Hematopoietic multipotent progenitor cell (in vitro differentiated cells): ENCODE results near the gene PANX1. TPM values are rescaled to one million over a fixed set of nuclear protein-coding genes. Genes with fewer than 3 reads are reported as not detected.

Experiments
- DNase-seq, 3 donors: peaks; one replicate each; pipeline ENCODE4 v3.0.0-alpha.2; 2011 to 2015; ENCODE audit warnings: low read depth in 2 of 3, low spot score in 2 of 3
- total RNA-seq: library from RNA; depleted of rRNA; stranded (reverse); fragments of >200 nt; gene quantifications from one replicate; pipeline ENCODE4 v1.2.3, GENCODE V29; 2012

PANX1 gene
- total RNA-seq, 1 donor, result 13.2 TPM

DNA sequence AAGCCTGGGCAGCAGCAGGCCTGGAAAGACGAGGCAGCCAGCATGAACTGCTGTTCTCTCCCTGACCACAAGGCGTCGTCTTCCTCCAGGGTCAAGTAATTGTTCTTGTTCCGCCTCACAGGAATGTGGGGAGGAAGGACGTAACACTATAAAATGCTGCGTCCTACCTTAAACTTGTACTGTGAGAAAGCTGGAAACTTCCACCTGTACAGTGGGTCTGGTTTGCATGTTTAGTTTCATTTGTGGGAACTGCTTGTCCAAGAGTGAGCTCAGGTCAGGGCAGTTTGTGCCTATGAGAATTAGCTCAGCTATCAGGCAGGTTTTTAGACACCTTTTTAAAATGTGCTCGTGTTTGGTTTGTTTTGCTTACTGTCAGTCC is 55.2 kb downstream of the PANX1 start:
- peak in 2 of 3 donors; percentile 42 to 64 for DNase-seq

DNA sequence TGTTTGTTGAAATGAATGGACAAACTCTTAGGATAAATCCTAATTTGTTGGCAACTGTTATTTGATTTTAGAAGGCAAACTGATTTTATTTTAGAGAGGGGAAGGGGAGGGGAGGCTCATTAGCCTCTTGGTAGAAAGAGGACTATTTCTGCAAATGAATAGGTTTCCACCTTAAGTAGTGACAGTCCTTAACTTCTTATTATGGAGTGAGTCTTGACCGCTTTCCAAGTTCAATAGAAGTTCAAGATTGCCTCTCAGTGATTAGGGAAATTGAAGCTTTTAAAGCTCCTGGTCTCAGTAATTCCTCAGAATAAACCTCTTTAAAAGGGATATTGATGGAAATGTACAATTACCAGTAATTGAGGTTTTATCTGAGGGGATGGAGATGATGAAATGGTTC is 55.7 kb downstream of the PANX1 start:
- no peak for DNase-seq

DNA sequence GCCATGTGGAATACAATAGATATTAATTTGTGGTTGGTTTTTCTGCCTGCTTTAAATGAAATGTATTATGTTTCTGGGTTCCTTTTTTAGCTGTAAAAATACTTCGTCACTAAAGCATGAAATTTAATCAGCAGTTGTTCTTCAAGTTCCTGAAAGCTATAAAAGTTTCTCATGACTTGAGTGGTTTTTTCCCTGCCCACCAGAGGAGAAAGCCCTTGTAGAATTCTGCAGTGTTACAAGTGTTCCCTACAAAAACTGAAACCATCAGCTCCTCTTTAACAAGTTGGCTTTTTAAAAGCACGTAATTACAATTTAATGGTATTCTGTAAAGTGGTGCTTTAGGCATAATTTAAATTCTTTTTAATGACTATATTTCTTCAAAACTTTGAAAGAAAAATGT is 56.2 kb downstream of the PANX1 start:
- peak in 1 of 3 donors; percentile 19 for DNase-seq

DNA sequence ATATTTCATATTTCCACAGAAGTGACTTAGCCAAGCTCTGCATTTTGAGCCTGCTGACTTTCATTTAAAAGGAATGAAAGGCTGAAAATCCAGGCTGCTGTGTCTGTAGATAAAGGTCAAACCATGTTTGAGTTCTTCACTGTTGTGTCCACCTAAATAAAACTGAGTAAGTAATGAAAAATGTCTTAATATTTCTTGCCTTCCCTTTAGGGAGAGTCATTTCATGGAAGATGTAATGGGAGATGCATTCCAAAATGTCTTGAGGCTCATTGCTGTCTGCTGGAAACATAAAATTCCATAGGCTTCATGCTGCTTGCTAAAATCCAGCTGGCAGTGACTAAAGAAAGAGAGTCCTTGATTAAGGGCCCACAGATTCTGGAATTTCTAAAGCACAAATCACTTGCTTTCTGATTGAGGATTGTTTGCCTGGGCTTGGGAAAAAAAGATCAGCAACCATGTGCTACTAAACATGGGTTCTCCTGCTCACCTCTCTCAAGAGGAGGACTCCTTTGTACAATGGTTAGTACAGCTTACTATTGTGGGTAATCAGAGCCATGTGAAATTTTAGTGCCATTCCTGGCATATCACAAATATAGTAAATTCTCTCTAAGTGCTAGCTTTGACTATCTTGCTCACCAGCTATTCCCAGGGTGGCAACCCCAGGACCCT is 56.9 kb downstream of the PANX1 start:
- no peak for DNase-seq

DNA sequence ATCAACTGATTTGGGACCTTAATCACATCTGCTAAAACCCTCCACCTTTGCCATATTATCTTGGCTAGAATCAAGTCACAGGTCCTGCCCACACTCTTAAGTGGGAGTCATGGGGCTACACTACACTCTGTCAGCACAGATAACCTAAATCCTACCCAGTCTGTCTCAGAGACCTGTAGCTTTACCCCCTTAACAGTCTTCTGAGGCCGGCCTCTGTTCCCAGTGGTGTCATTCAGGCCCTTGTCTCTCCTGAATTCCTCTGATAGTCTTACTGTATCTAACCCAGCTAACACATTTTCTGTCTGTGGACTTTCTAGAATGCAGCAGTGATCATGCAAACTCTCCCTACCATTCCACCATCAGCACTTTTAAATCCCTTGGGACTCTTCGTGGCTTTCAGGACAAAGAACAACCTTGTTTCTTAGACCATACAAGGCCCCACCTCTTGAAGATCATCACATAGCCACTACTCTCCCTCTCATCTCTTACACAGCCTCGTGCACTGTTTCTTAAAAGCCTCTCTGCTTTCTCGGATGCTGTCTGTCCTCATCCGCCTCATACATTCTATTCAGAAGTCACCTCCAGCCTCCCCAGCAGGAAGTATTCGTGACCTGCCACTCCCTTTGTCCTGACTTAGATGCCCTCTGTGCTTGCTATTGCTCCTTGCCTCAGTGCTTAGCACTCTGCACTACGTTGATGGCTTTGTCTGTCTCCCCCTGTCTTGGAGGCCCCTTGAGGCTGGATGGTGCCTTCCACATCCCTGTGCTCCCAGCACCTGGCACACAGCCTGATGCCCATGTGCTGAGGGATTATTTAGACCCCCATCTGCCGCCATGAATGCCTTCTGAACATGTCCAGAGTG is 57.9 kb downstream of the PANX1 start:
- no peak for DNase-seq

DNA sequence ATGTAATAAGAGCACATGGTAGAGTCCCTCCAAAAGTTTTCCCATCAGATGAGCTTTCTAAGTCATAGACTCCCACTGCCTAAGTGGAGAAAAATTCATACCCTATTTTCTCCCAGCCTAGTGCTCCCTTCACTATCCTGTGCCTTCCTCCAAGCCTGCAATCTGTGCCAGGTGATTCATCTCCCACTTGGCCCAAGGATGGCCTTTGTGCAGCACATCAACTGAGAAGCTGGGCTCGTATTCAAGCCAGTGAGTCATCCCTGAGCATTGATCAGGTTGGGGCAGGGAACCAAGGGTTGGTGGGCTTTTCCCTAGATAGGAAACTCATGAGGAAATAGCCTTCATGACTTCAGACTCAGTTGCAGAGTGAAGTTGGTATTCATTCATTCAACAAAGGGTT is 64.6 kb downstream of the PANX1 start:
- DNase-seq, result no peak

DNA sequence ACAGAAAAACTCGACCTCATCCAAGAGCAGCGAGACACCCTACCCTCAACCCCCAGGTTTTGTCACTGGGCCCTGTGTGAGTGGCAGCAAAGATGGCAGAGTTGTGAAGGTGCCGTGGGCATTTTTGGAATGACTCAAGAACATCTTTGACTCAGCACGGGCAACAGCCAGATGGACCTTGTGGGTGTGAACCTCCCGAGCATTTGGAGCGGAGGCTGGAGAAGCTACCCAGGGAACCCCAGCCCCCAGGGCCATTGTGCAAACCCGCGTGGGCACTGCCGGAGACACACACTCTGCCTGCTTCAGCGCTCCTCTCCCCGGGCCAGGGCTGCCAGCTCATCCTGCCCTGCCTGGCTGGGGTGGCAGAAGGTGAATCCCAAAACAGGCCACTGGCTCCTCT is 66.1 kb downstream of the PANX1 start:
- no peak for DNase-seq

DNA sequence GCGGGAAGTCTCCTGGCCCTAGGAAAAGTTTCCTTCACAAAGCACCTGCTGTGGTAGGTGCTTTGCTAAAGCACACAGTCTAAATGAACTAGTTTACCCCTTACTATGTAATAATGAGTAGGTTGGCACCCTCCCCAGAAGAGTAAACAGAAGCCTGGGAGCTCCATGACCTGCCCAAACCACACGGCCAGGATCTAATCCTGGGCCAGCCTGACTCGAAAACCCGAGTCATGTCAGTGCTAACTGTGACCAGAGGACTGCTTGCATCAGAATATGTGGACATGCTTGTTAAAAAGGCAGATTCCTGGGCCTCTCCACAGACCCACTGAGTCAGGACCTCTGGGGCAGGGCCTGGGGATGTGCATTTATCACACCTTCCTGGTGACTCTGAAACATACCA is 67.7 kb downstream of the PANX1 start:
- DNase-seq, result no peak

DNA sequence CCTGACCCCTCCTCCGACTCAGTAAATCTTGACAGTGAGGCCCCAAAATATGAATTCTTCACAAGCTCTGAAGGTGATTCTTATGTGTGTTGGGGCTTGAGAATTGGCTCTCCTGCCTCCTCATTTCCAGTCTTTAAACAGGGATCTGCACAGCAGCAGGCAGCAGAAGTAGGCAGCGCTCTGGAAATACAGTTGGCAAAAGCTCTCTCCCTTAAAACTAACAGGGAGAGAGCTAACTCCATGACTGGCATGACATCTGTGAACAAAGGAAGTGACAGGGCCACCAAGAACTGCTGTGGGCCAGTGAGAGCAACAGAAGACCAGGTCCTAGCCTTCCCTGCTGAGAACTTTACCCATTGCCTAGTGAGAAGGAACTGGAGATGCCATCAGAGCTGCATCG is 70.1 kb downstream of the PANX1 start:
- no peak for DNase-seq

DNA sequence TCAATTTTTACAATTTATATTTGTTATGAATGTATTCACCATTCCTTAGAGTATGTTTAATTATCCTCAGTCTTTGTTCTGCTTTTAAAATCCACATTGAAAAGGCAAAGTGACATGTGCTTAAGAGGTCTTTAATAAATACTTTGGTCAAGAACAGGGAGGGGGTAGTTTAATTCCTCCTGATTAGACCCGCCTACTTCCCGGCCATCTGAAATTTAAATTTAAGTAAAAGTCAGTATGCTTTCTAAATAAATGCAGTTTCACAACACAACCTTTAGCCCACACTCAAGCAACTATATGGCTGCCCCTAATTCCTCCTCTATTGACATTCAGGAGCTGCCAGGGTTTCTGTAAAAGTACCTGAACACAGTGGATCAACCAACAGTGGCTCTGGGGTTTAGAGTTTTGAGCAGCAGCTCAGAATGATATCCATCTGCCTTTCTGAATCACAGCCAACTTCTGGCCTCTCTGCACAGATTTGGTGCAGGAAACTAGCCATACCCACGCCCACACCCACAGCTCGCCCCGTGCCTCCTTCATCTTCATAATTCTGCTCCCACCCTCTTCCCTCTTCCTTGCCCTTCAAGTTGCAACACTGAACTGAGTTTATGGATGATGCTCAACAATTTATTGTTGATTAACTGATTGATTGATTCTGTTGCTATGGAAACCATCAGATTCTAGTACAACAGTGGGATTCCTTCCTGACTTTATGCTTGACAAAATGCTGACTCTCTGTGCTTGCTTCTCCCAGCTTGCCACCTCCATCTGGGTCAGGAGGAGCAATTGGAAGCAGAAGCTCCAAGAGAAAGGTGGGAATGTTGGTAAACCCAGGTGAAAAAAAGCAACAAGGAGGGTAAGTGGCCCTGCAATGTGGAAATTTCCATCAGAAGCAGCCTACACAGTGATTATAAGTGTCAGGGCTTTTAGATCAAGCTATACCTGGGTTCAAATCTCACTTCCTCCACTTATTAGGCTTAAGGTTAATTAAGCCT is 70.8 kb downstream of the PANX1 start:
- no peak for DNase-seq

DNA sequence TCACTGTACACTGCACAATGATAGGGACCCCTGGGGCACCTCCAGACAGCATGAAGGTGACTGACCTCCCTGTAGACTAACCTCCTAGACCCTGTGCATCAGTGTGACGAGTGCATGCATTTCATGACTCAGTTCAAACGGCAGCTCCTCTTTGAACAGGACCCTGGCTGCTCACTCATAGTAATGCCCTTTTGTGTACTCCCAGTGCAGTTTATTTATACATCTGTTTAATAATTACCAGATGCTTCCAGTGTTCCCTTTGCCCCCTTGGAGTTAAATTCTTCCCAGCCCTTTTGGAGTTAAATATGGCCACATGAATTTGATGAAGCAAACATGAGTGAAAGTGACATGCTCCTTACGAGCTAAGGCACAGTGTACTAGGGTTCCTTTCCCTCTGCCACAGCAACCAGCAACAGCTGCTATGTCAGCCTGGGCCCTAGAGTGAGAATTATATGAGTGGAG is 72.4 kb downstream of the PANX1 start:
- DNase-seq, result no peak

DNA sequence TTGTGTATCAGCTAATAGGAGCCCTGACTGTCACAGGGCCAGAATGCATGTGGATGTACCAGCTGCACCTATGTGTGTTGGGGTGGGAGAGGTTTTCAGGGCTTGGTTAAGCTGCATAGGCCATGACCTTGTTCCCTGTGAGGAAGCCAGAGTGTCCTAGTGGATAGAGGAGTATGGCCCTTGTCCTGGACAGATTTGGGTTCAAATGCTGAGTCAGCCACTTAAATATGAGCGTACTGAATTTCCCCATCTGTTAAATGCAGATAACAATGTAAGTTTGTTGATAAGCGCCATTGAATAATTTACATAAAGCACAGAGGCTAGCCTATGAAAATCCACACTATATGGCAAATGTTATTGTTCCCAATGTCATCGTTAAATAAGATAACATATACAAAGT is 74.4 kb downstream of the PANX1 start:
- no peak for DNase-seq

DNA sequence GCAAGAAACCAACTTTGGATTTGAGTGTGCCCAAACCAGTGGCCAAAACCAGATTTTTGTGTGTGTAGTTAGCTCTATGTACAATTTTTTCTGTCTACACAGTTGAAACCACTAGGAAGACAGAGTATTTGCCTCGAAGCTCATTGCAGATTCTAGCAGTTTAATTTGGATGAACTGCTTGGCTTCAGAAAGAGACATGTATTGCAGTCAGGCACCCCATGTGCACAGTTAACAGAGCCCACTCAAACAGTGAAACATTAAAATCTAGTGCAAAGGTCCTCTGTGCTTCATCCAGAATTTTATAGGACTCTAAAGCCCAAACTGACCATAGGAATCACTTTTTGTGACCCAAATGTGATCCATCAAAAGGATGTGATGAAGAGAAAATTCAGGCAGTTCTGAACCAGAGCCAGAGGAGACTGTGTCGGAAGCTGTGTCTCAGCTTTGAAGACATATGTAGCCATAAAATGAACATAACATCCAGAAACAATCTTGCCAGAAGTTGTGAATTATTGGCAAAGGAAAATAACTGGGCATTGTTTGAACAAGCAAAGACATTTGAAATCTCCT is 82.7 kb downstream of the PANX1 start:
- no peak for DNase-seq

DNA sequence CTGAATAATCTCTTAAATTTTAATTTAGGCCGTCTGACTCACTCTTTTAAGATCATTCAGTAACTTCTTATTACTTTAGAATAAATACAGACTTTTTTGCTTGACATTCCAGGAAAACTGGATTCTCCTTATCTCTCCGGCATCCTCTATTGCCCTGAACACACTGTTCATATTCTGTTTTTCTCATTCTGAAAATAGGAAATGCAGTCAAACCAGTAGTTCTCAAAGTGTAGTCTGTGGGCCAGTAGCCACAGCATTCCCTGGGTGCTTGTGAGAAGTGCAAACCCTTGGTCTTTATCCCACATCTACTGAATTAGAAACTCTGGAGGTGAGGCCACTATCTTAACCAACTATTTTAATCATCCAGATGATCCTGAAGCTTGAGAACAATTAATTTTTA is 84.3 kb downstream of the PANX1 start:
- no peak for DNase-seq

DNA sequence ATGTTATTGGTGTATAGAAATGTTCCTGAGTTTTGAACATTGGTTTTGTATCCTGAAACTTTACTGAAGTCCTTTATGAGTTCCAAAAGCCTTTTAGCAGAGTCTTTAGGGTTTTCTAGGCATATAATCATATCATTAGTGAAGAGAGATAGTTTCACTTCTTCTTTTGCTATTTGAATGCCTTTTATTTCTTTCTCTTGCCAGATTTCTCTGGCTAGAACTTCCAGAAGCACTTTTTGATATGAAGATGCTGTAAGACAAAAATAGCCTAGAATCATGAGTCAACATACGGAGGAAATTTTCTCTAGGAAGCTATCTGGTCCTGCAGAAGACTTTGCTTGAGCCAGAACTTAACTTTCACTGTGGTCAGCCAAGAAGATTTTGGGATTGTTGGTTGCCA is 89.1 kb downstream of the PANX1 start:
- DNase-seq, result no peak

DNA sequence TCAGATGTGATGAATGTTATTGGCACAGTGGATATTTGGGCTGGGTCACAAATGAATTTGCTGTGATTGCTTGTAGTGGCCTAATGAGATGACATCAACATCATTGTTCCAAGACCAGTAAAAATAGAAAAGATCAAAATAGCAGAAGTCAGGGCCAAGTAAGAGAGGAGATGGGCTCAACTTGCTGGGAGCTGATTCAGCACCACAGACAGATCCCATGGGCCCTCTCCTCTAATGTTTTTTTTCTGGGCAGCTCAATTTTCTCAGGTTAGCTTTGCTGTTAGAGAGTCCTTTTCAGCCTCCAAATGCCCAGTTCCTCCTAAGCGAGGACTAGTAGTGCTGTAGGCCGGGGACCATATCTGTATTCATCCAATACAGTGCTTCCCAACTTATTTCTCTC is 89.7 kb downstream of the PANX1 start:
- DNase-seq, result no peak

DNA sequence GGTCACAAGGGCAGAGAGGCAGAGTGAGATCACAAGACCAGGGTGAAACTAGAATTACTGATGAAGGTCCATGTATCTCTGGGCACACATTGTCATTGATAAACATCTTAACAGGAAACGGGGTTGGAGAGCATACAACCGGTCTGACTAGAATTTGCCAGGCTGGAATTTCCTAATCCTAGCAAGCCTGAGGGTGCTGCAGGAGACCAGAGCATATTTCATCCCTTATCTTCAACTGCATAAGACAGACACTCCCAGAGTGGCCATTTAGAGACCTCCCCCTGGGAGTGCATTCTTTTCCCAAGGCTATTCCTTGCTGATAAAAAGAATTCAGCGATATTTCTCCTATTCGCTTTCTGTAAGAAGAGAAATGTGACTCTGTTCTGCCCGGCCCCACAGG is 91.1 kb downstream of the PANX1 start:
- no peak for DNase-seq

DNA sequence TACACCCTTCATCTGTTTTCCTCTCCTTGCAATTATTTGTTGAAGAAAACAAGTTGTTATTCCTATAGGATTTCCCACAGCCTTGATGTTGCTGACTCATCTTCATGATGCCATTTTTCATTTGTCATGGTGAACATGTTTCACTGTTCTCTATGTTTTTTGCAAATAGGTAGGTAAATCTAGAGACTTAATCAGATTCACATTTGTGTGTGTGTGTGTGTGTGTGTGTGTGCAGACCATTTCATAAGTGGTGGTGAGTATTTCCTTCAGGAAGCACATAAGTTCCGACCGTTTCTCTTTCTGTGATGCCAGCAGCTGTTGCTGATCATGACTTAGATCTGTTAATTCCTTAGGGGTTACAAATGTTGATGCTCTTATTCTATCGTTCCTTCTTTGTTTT is 95.4 kb downstream of the PANX1 start:
- DNase-seq, result peak in 2 of 3 donors; percentile 0 to 35
